Measurements from ENCODE around the gene PUS10. TPM values are rescaled to one million over a fixed set of nuclear protein-coding genes. Genes with fewer than 3 reads are reported as not detected.

Gene PUS10
- total RNA-seq, 4 donors from 2014 or later, result 1.0 to 5.0 (median 3.5) TPM

GRCh38 chr2:60977562-60977895 lies 40.5 kb downstream of the PUS10 start:
- Histone ChIP-seq H3K36me3 (no peaks in the 10 kb centered on the region), H3K4me1 (no peaks in the 10 kb centered on the region), H3K9me3 (no peaks in the 10 kb centered on the region), H3K4me3 (no peak overlapping the region), H3K27me3 (no peaks in the 10 kb centered on the region), H3K27ac (no peak overlapping the region)
- DNase-seq, result no peak
- in situ Hi-C loops (cut with MboI; ENCODE audit: low sequenced_read_pairs in 4 of 4) (no loop called here), intact Hi-C loops (cut with DNase I; ENCODE audit: low total_unique reads) (no loop called here)
- ATAC-seq, result no peak
- TF ChIP-seq CTCF (IDR thresholded peaks at IDR 0.05 in 4 of 5, conservative IDR thresholded peaks at IDR 0.05 in 1 of 5), result no peak
- TF ChIP-seq POLR2A (IDR thresholded peaks at IDR 0.05), result no peak

GRCh38 chr2:60976875-60977561 lies 41.0 kb downstream of the PUS10 start:
- no peaks in the 10 kb centered on the region for H3K9me3 ChIP-seq
- H3K4me3 ChIP-seq, result no peak overlapping the region
- ATAC-seq (no peak), DNase-seq (no peak)
- H3K4me1 ChIP-seq, result no peaks in the 10 kb centered on the region
- H3K36me3 ChIP-seq, result no peaks in the 10 kb centered on the region
- H3K27me3 ChIP-seq, result no peaks in the 10 kb centered on the region
- H3K27ac ChIP-seq, result no peak overlapping the region
- in situ Hi-C loops (cut with MboI; ENCODE audit: low sequenced_read_pairs in 4 of 4), result no loop called here
- intact Hi-C loops (cut with DNase I; ENCODE audit: low total_unique reads), result no loop called here
- TF ChIP-seq CTCF (IDR thresholded peaks at IDR 0.05 in 4 of 5, conservative IDR thresholded peaks at IDR 0.05 in 1 of 5) (no peak), POLR2A (IDR thresholded peaks at IDR 0.05) (no peak)

DNA sequence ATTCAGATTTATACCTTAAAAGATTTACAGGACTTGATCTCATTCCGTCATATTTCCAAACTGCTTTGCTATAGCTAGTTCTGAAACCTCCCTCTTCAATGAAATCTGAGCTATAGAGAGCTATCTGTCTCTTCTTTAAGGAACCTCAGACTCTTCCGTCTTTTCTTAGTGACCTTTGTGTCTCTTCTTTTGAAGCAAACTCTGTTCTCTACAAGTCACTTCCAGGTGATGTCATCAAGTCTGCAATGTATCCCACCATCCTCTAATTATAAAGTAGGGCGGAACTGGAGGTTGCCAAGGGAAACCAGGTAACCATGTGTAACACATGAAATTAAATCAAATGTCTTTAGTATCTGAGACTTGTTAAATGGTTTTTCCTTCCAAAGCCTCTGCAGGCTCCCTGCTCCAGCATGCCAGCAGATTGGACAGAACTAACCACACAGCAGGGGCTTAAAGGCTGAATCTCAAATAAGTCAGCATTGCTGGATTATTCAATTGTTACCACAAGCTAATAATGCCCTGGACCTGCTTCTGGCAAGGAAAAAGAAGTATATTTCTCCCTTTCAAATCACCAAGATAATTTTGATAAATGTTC lies 41.7 kb downstream of the PUS10 start:
- Histone ChIP-seq H3K36me3 (no peaks in the 10 kb centered on the region), H3K27ac (no peak overlapping the region), H3K4me1 (no peaks in the 10 kb centered on the region), H3K9me3 (no peaks in the 10 kb centered on the region), H3K4me3 (no peak overlapping the region), H3K27me3 (no peaks in the 10 kb centered on the region)
- DNase-seq (no peak), ATAC-seq (no peak)
- TF ChIP-seq CTCF (IDR thresholded peaks at IDR 0.05 in 4 of 5, conservative IDR thresholded peaks at IDR 0.05 in 1 of 5) (no peak), POLR2A (IDR thresholded peaks at IDR 0.05) (no peak)
- in situ Hi-C loops (cut with MboI; ENCODE audit: low sequenced_read_pairs in 4 of 4), result no loop called here
- intact Hi-C loops (cut with DNase I; ENCODE audit: low total_unique reads), result no loop called here

GRCh38 chr2:60974652-60975051 lies 43.4 kb downstream of the PUS10 start:
- intact Hi-C loops (cut with DNase I; ENCODE audit: low total_unique reads) (no loop called here), in situ Hi-C loops (cut with MboI; ENCODE audit: low sequenced_read_pairs in 4 of 4) (no loop called here)
- Histone ChIP-seq H3K27ac (no peak overlapping the region), H3K36me3 (no peaks in the 10 kb centered on the region), H3K27me3 (no peaks in the 10 kb centered on the region), H3K4me1 (no peaks in the 10 kb centered on the region), H3K9me3 (no peaks in the 10 kb centered on the region), H3K4me3 (no peak overlapping the region)
- TF ChIP-seq CTCF (IDR thresholded peaks at IDR 0.05 in 4 of 5, conservative IDR thresholded peaks at IDR 0.05 in 1 of 5) (no peak), POLR2A (IDR thresholded peaks at IDR 0.05) (no peak)
- DNase-seq (no peak), ATAC-seq (no peak)
